Mesendoderm (in vitro differentiated cells): ENCODE results near the gene DFFB.

Experiments used
- DNase-seq: peaks from one replicate; pipeline ENCODE4 v3.0.0; 2013
- H2AK5ac ChIP-seq: 2 replicates; pipeline ENCODE4 v1.6.1; 2013; ENCODE audit warnings: low read length, inconsistent platforms
- H2BK120ac ChIP-seq: 2 replicates; pipeline ENCODE4 v1.6.1; 2013; ENCODE audit warnings: low read depth, mild to moderate bottlenecking, low read length, moderate library complexity, mixed read lengths
- H2BK15ac ChIP-seq: replicated peaks from 2 replicates; pipeline ENCODE4 v1.6.1; 2013; ENCODE audit warnings: low read depth, mild to moderate bottlenecking, moderate library complexity
- H2BK5ac ChIP-seq: 2 replicates; pipeline ENCODE4 v1.6.1; 2013; ENCODE audit warnings: low read length, inconsistent platforms
- H3K18ac ChIP-seq: 2 replicates; pipeline ENCODE4 v1.6.1; 2013; ENCODE audit warnings: mild to moderate bottlenecking, low read length, mixed read lengths
- H3K23ac ChIP-seq: one replicate; pipeline ENCODE4 v1.6.1; 2013; ENCODE audit warnings: low read length
- H3K27ac ChIP-seq: 2 replicates; pipeline ENCODE4 v1.5.1; 2013; ENCODE audit warnings: low read depth, mild to moderate bottlenecking, inconsistent platforms, low read length, moderate library complexity
- H3K27me3 ChIP-seq: 2 replicates; pipeline ENCODE4 v1.6.1; 2013; ENCODE audit warnings: low read length, control low read depth, mild to moderate bottlenecking, inconsistent platforms; ENCODE audit not compliant: insufficient read depth, poor library complexity
- H3K36me3 ChIP-seq: 2 replicates; pipeline ENCODE4 v1.6.1; 2013; ENCODE audit warnings: low read length, inconsistent platforms; ENCODE audit not compliant: control insufficient read depth, insufficient read depth
- H3K4ac ChIP-seq: one replicate; pipeline ENCODE4 v1.6.1; 2013; ENCODE audit warnings: low read depth, mild to moderate bottlenecking, low read length, moderate library complexity
- H3K4me1 ChIP-seq: 2 replicates; pipeline ENCODE4 v1.6.1; 2013; ENCODE audit warnings: low read depth, low read length, inconsistent platforms; ENCODE audit not compliant: control insufficient read depth
- H3K4me2 ChIP-seq: 2 replicates; pipeline ENCODE4 v1.6.1; 2013; ENCODE audit warnings: low read length
- H3K4me3 ChIP-seq: 2 replicates; pipeline ENCODE4 v1.5.1; 2013; ENCODE audit warnings: mild to moderate bottlenecking, low read length
- H3K56ac ChIP-seq: one replicate; pipeline ENCODE4 v1.6.1; 2013; ENCODE audit warnings: low read length
- H3K79me1 ChIP-seq: 2 replicates; pipeline ENCODE4 v1.6.1; 2013; ENCODE audit warnings: low read length, inconsistent platforms
- H3K79me2 ChIP-seq: 2 replicates; pipeline ENCODE4 v1.6.1; 2013; ENCODE audit warnings: mild to moderate bottlenecking, low read length; ENCODE audit not compliant: control insufficient read depth, insufficient read depth
- H3K9ac ChIP-seq: 2 replicates; pipeline ENCODE4 v1.6.1; 2013; ENCODE audit warnings: low read length, inconsistent platforms
- H4K5ac ChIP-seq: one replicate; pipeline ENCODE4 v1.6.1; 2013; ENCODE audit warnings: low read length
- H4K8ac ChIP-seq: one replicate; pipeline ENCODE4 v1.6.1; 2013; ENCODE audit warnings: low read depth, mild to moderate bottlenecking, control low read depth, low read length, moderate library complexity
- WGBS: extraction: QIAGEN DNeasy Blood & Tissue Kit; methylation state at CpG from one replicate; pipeline ENCODE4 v1.1.7; 2013; ENCODE audit warnings: low lambda C conversion rate, missing lambda C conversion rate; ENCODE audit not compliant: insufficient coverage; ENCODE audit errors: extremely low coverage; 5-methylcytosine and 5-hydroxymethylcytosine counted together

Gene DFFB

DNA sequence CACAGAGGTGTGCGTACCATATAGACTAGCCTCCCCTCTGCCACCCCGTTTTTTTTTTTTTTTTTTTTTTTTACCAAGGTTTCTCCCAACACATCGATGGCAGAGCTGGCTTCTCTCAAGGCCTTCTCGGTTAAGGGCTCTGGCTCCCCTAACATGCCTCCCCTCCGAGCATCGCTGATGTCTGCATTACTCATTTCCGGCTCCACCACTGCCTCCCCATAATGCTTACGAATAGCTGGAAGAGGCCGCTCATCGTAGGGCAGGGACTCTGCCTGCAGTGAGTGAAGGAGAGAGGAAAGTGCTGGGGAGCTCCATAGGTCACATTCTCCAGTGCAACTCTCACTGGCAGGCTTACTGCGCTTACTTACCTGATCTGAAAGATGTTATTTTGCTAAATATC, 20.9 kb upstream of the DFFB start:
- no peak overlapping the region for H2BK15ac ChIP-seq
- no peaks in the 10 kb centered on the region for H3K4me1 ChIP-seq
- no peak overlapping the region for H3K56ac ChIP-seq
- no peak overlapping the region for H2AK5ac ChIP-seq
- no peak overlapping the region for H4K5ac ChIP-seq
- no CpG with 5 or more reads among the region's 11 CpGs for WGBS
- H3K27ac ChIP-seq, result no peak overlapping the region
- H3K9ac ChIP-seq, result no peak overlapping the region
- no peak overlapping the region for H2BK120ac ChIP-seq
- no peak overlapping the region for H2BK5ac ChIP-seq
- no peak overlapping the region for H4K8ac ChIP-seq
- H3K18ac ChIP-seq, result no peak overlapping the region
- no peaks in the 10 kb centered on the region for H3K79me2 ChIP-seq
- H3K79me1 ChIP-seq, result no peaks in the 10 kb centered on the region
- no peak overlapping the region for H3K23ac ChIP-seq
- no peak overlapping the region for H3K4me2 ChIP-seq
- no peak overlapping the region for H3K4me3 ChIP-seq
- H3K27me3 ChIP-seq, result no peaks in the 10 kb centered on the region
- no peak for DNase-seq
- no peak overlapping the region for H3K4ac ChIP-seq
- peaks cover 5% of the 10 kb centered on the region for H3K36me3 ChIP-seq

DNA sequence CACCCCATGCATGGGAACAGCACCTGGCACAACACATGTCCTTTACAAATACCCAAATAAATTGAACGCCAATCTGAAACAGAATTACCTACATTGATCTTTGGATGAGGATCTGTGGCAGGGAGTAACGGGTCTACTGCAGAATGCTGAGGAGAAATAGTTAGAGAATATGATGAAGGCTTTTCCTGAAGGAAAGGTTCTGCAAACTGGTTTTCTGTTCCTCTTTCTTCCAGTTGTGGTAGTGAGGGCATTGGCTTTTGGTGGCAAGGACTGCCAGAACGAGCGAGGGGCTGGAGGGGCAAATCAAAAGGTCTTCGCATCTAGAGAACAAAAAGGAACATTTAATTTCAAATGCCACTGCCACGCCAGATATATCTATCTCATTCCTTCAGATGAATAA, 20.1 kb upstream of the DFFB start:
- H3K27ac ChIP-seq, result no peak overlapping the region
- H3K79me2 ChIP-seq, result no peaks in the 10 kb centered on the region
- no peak overlapping the region for H3K56ac ChIP-seq
- no peak overlapping the region for H3K4ac ChIP-seq
- no peak overlapping the region for H3K4me2 ChIP-seq
- H3K27me3 ChIP-seq, result no peaks in the 10 kb centered on the region
- no peak overlapping the region for H2BK15ac ChIP-seq
- DNase-seq, result no peak
- H3K18ac ChIP-seq, result no peak overlapping the region
- no peak overlapping the region for H2BK120ac ChIP-seq
- no peak overlapping the region for H3K4me3 ChIP-seq
- H3K9ac ChIP-seq, result no peak overlapping the region
- no peaks in the 10 kb centered on the region for H3K79me1 ChIP-seq
- no peak overlapping the region for H4K5ac ChIP-seq
- H2AK5ac ChIP-seq, result no peak overlapping the region
- no CpG with 5 or more reads among the region's 6 CpGs for WGBS
- H3K36me3 ChIP-seq, result peaks cover 5% of the 10 kb centered on the region
- H4K8ac ChIP-seq, result no peak overlapping the region
- no peak overlapping the region for H2BK5ac ChIP-seq
- no peaks in the 10 kb centered on the region for H3K4me1 ChIP-seq
- H3K23ac ChIP-seq, result no peak overlapping the region

DNA sequence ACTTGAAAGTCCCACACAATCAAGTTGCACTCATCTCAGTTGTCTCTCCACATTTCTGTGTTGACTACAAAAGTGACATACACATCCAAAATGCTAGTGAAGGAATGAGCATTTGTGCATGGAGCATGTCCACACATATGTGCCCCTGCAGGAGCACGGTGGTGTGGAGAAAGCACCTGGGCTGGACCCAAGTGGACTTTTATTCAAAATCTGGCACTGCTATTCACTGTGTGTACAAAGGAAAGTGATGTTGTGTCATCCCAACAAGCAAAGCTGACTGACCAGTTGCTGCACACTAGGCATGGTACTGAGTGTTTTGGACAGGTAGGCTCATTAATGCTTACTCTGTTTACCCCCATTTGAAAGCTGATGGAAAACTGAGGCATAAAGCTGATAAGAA, 19.6 kb upstream of the DFFB start:
- no peak overlapping the region for H3K4me3 ChIP-seq
- H2AK5ac ChIP-seq, result no peak overlapping the region
- no peak overlapping the region for H2BK5ac ChIP-seq
- H3K79me2 ChIP-seq, result no peaks in the 10 kb centered on the region
- no peak overlapping the region for H3K23ac ChIP-seq
- no peak overlapping the region for H4K5ac ChIP-seq
- H2BK120ac ChIP-seq, result no peak overlapping the region
- no CpG with 5 or more reads among the region's 1 CpG for WGBS
- no peaks in the 10 kb centered on the region for H3K79me1 ChIP-seq
- peaks cover 5% of the 10 kb centered on the region for H3K36me3 ChIP-seq
- H3K27me3 ChIP-seq, result no peaks in the 10 kb centered on the region
- no peak overlapping the region for H3K27ac ChIP-seq
- no peak overlapping the region for H3K4me2 ChIP-seq
- no peak overlapping the region for H3K4ac ChIP-seq
- H3K4me1 ChIP-seq, result no peaks in the 10 kb centered on the region
- no peak overlapping the region for H3K9ac ChIP-seq
- no peak overlapping the region for H4K8ac ChIP-seq
- no peak overlapping the region for H2BK15ac ChIP-seq
- no peak for DNase-seq
- H3K18ac ChIP-seq, result no peak overlapping the region
- H3K56ac ChIP-seq, result no peak overlapping the region

DNA sequence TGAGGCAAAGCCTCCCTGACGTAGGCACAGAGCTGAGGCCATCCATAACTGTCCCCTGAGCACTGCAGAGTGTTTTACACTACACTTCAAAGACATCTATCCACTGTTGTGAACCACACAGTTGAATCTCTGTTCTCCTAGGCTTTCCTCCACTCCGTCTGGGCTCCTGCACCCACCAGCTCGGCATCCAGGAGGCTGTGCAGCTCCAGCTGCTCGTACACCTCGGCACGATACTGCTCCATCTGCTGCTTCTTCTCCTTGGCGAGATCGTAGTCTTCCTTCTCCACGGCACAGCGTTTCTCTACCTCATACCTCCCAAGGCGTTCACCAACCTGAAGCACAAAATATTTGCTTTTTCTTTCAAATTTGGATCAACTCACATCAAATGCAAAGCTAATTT, 18.5 kb upstream of the DFFB start:
- Histone ChIP-seq H3K4me2 (no peak overlapping the region), H2BK5ac (no peak overlapping the region), H4K8ac (no peak overlapping the region), H2AK5ac (no peak overlapping the region), H2BK120ac (no peak overlapping the region), H3K18ac (no peak overlapping the region), H3K27me3 (no peaks in the 10 kb centered on the region), H3K23ac (no peak overlapping the region), H3K4me3 (no peak overlapping the region), H3K4ac (no peak overlapping the region), H2BK15ac (no peak overlapping the region), H3K9ac (no peak overlapping the region), H3K27ac (no peak overlapping the region), H4K5ac (no peak overlapping the region), H3K79me1 (no peaks in the 10 kb centered on the region), H3K4me1 (no peaks in the 10 kb centered on the region), H3K36me3 (peaks cover 5% of the 10 kb centered on the region), H3K56ac (no peak overlapping the region), H3K79me2 (no peaks in the 10 kb centered on the region)
- WGBS, result no CpG with 5 or more reads among the region's 11 CpGs
- no peak for DNase-seq

DNA sequence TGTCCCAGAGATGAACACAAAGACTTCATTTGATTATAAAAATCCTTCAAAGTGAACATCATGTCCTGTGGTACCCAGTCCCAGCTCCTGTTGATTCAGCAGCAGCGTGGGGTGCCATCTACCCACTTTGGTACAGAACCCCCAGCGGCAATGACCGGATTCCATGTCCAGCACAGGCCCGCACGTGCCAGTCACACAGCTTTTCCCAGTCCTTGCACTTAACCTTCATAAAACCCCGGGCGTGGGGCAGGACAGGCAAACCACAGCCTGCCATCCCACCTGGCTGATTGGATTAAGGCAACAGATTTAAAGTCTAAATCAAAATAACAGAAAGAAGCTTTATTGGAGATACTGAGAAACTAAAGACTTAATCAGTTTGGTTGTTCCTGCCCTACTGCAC, 15.8 kb upstream of the DFFB start:
- no CpG with 5 or more reads among the region's 7 CpGs for WGBS
- Histone ChIP-seq H3K4me3 (no peak overlapping the region), H3K27ac (no peak overlapping the region), H4K5ac (no peak overlapping the region), H4K8ac (no peak overlapping the region), H3K27me3 (no peaks in the 10 kb centered on the region), H3K4me1 (no peaks in the 10 kb centered on the region), H3K9ac (no peak overlapping the region), H3K23ac (no peak overlapping the region), H3K4me2 (no peak overlapping the region), H2AK5ac (no peak overlapping the region), H3K18ac (no peak overlapping the region), H3K79me1 (no peaks in the 10 kb centered on the region), H2BK5ac (no peak overlapping the region), H2BK120ac (no peak overlapping the region), H3K79me2 (no peaks in the 10 kb centered on the region), H3K56ac (no peak overlapping the region), H3K36me3 (peaks cover 3% of the 10 kb centered on the region), H3K4ac (no peak overlapping the region), H2BK15ac (no peak overlapping the region)
- no peak for DNase-seq

DNA sequence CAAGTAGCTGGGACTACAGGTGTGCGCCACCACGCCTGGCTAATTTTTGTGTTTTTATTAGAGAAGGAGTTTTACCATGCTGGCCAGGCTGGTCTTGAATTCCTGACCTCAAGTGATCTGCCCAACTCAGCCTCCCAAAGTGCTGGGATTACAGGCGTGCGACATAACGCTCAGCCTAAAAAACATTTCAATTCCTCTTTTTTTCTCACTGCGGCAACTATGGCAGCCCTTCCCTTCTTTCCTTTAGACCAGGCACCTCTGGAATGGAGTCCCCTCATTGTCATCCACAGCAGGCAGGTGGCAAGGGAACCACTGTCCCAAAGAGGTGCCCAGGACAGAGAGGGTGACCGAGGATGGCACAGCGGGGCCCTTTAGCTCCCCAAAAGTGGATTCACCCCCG, 14.4 kb upstream of the DFFB start:
- Histone ChIP-seq H3K4me3 (no peak overlapping the region), H3K23ac (no peak overlapping the region), H2AK5ac (no peak overlapping the region), H3K56ac (no peak overlapping the region), H3K36me3 (peaks cover 1% of the 10 kb centered on the region), H3K9ac (no peak overlapping the region), H4K5ac (no peak overlapping the region), H3K4ac (no peak overlapping the region), H3K79me1 (no peaks in the 10 kb centered on the region), H3K27me3 (no peaks in the 10 kb centered on the region), H3K79me2 (no peaks in the 10 kb centered on the region), H4K8ac (no peak overlapping the region), H3K27ac (no peak overlapping the region), H2BK120ac (no peak overlapping the region), H3K18ac (no peak overlapping the region), H3K4me2 (no peak overlapping the region), H2BK5ac (no peak overlapping the region), H3K4me1 (no peaks in the 10 kb centered on the region), H2BK15ac (no peak overlapping the region)
- no CpG with 5 or more reads among the region's 9 CpGs for WGBS
- no peak for DNase-seq
